GM18511 (cell line): Measurements from ENCODE around the gene TMEM87B.

ENCODE experiments used
- ATAC-seq: cut with Tn5 transposase; IDR thresholded peaks from one replicate; pipeline ENCODE4 v1.9.1; 2021; ENCODE audit warnings: mild to moderate bottlenecking, moderate library complexity; ENCODE audit not compliant: unreplicated experiment

Gene TMEM87B

DNA sequence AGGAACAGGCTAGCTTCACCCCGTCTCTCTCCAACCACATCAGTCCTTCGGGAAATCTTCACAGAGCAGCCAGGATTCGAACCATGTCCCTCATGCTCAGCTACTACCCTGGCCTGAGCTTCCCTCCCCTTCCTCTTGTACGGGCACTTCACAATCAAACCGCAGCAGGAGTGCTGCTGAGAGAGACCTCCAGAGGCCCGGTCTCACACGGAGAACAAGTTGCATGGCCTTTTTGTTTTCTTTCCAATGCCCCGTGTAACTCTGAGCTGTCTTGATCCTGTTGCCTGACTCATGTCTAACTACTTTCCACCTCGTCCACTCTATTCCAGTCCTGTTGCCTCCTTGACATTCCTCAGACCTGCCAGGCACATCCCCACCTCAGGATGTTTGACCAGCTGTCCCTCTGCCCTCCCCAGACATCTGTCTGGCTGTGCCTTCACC is 108.5 kb downstream of the TMEM87B start:
- ATAC-seq: no peak

DNA sequence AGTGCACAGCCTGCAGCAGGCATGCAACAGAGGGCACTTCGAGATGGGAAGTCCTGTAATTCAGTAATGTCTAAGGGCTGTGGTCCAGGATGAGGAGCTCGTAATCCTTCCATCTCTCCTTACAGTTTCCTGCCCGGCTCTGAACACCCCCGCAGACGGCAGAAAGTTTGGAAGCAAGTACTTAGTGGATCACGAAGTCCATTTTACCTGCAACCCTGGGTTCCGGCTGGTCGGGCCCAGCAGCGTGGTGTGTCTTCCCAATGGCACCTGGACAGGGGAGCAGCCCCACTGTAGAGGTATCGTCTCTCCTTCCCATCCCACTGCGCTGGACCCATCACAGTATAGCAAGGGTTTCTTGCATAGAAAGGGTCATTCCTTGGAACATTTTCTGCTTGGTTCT is 109.8 kb downstream of the TMEM87B start:
- no peak for ATAC-seq

DNA sequence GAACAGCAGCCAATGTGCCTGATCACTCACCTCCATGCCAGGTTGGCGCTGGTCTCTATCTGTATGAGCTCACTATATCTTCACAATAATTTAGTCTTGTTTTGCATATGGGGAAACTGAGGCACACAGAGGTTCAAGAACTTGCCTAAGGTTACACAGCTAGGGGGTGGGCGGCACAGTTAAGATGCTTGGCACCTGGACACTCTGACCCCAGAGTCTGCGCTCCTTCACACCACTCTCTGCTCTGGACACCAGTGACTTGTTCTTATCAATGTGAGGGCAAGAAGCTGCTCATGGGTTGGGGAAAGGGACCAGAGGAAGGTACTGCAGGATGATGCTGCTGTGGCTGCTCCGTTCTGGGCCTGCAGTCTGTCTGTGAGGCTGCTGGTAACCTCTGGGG is 110.2 kb downstream of the TMEM87B start:
- ATAC-seq: no peak

DNA sequence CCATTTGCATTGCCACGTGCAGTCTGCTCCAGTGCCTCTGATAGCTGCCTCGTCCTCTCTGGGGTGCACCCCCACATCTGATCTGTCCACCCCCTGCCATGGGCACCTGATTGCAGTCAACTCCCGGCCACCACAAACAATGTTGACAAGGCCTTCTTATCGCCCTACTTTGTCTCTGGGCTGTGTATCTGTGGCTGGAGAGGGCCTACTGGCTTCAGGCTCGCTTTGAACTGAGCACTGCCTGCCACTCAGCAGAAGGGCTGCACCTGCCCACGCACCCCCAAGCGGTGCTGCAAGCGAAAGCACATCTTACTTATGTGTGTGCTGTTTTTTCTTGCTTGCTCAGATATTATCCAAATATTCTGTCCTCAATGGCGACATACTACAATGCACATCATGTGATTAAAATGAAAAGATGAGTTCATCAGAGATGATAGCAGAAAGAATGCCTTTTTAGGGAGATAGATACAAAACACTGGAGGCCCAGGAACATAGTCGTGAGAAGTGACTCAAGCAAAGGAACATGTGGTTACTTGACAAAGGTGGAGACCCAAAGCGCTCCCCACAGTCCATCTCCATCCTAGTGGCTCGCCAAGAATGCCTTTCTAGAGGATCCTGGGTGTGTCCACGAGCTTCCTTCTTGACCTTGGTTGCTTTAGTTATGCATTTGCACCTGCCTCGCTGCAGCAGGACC is 111.9 kb downstream of the TMEM87B start:
- no peak for ATAC-seq

DNA sequence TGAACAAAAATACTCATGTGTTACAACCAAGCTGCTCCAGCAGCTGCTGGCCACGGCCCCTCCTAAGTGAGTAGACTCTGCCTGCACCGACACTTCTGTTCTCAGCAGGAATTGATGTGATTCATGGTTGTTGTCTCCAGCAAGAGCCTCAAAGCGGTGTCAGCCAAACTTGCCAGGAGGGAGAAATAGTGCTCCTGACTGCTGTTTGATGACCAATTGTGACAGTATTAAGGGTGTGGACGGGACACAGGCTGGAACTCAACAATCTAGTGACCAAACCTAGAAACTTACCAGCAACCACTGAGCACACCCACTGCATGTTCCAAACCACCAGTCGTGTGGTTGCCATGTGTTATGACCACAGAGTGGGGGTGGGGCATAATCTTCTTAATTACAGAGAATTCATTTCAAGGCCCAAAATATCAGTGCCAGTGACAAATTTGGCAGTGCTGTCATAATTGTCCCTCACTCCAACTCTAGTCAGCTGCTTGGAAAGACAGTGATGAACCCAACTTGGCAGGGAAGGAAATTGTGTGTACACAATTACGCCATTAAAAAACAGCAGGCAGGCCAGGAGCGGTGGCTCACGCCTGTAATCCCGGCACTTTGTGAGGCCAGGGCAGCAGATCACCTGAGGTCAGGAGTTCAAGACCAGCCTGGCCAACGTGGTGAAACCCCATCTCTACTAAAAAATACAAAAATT is 113.5 kb downstream of the TMEM87B start:
- ATAC-seq: no peak
